Uterus (tissue), 4 donors: ENCODE data around the gene ZNF19. TPM values are rescaled to one million over a fixed set of nuclear protein-coding genes. Genes with fewer than 3 reads are reported as not detected.

ENCODE experiments used
- DNase-seq, 2 donors: peaks; one replicate each; pipeline ENCODE4 v3.0.0-alpha.2; 2019 to 2020
- H3K27ac ChIP-seq, 2 donors: fragments of 200-600 bp; sonication (generic); 1 replicate in 1 of 2; 2 replicates in 1 of 2; pipeline ENCODE4 v1.5.1; 2016 to 2018
- H3K27me3 ChIP-seq, 2 donors: fragments of 200-600 bp; sonication (generic); one replicate each; pipeline ENCODE4 v1.5.1; 2018 to 2019; ENCODE audit warnings: control low read depth in 1 of 2
- H3K36me3 ChIP-seq, 2 donors: fragments of 200-600 bp; sonication (generic); one replicate each; pipeline ENCODE4 v1.5.1; 2019; ENCODE audit warnings: control low read depth in 1 of 2
- H3K4me1 ChIP-seq, 2 donors: fragments of 200-600 bp; sonication (generic); one replicate each; pipeline ENCODE4 v1.5.1; 2018 to 2019; ENCODE audit warnings: control low read depth in 1 of 2
- H3K4me3 ChIP-seq, 2 donors: fragments of 200-600 bp; sonication (generic); 1 replicate in 1 of 2; 2 replicates in 1 of 2; pipeline ENCODE4 v1.5.1; 2018 to 2019; ENCODE audit warnings: mild to moderate bottlenecking in 1 of 2
- H3K9me3 ChIP-seq, 2 donors: fragments of 200-600 bp; sonication (generic); one replicate each; pipeline ENCODE4 v1.5.1; 2019; ENCODE audit warnings: control low read depth in 1 of 2
- POLR2A ChIP-seq, 2 donors: fragments of 450-650 bp; IDR thresholded peaks; one replicate each; pipeline ENCODE4 v1.6.1; 2016; ENCODE audit warnings: antibody characterized with exemption in 2 of 2, mild to moderate bottlenecking in 1 of 2, moderate library complexity in 1 of 2
- intact Hi-C: fragments of 100-400 bp; cut with DNase I; formaldehyde crosslinking; loops from one replicate; pipeline ENCODE4 v1.15.1; 2023; ENCODE audit warnings: low total_unique reads
- total RNA-seq, 4 donors: library from RNA; depleted of rRNA in 3 of 4; stranded (reverse); fragments of >200 nt in 3 of 4; gene quantifications; one replicate each; pipeline versions ENCODE4 v1.1.0 to v1.2.4, GENCODE V29; 2014 to 2023
- TF ChIP-seq, protein P1 (sequence below), 4 experiments: fragments of 200-600 bp in 2 of 4; fragments of 450-650 bp in 2 of 4; sonication (generic) in 2 of 4; IDR thresholded peaks; one replicate each; pipeline ENCODE4 v1.5.1; 2016 to 2019; ENCODE audit warnings: antibody characterized with exemption in 4 of 4, mild to moderate bottlenecking in 2 of 4, moderate library complexity in 1 of 4
- donor health status: DM: yes; HTN: yes; CAD: no.

Gene ZNF19
- total RNA-seq, 4 donors from 2014 or later, result 0.59 to 21.5 (median 8.3) TPM

DNA sequence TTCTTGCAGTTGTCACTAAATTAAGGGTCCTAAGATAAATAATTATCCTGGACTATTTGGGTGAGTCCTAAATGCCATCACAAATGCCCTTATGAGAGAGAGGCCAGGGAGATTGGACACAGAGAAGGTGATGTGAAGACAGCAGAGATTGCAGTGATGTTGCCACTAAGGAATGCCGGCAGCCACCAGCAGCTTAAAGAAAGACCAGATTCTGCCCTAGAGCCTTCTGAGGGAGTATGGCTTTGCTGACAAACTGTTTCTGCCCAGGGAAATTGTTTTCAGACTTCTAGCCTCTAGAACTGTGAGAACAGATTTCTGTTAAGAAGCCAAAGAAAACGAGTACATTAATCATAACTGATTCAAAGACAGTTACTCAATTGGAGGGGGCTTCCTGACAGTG lies 17.1 kb downstream of the ZNF19 start:
- Histone ChIP-seq H3K4me3 (no peak overlapping the region), H3K36me3 (no peaks in the 10 kb centered on the region), H3K9me3 (no peaks in the 10 kb centered on the region), H3K27ac (no peak overlapping the region), H3K4me1 (no peaks in the 10 kb centered on the region), H3K27me3 (no peaks in the 10 kb centered on the region)
- intact Hi-C loops, result no loop called here
- no peak for TF ChIP-seq POLR2A (IDR thresholded peaks at IDR 0.05)
- TF ChIP-seq, protein P1, sequence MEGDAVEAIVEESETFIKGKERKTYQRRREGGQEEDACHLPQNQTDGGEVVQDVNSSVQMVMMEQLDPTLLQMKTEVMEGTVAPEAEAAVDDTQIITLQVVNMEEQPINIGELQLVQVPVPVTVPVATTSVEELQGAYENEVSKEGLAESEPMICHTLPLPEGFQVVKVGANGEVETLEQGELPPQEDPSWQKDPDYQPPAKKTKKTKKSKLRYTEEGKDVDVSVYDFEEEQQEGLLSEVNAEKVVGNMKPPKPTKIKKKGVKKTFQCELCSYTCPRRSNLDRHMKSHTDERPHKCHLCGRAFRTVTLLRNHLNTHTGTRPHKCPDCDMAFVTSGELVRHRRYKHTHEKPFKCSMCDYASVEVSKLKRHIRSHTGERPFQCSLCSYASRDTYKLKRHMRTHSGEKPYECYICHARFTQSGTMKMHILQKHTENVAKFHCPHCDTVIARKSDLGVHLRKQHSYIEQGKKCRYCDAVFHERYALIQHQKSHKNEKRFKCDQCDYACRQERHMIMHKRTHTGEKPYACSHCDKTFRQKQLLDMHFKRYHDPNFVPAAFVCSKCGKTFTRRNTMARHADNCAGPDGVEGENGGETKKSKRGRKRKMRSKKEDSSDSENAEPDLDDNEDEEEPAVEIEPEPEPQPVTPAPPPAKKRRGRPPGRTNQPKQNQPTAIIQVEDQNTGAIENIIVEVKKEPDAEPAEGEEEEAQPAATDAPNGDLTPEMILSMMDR (IDR thresholded peaks at IDR 0.05), result no peak
- DNase-seq, result no peak

DNA sequence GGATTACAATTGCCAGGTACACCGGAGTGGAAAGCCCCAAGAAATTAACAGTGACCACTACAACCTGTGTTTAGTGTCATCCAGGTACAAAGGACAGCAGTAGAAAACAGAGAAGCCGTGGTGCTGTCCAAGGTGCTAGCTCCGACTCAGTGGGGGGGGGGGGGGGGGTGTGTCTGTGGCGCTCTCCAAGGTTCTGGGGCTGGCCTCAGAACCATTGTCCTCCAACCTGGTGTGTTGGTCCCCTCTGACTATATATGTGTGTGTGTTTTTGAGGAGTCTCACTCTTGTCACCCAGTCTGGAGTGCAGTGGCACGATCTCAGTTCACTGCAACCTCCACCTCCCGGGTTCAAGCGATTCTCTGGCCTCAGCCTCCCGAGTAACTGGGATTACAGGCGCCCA lies 21.3 kb downstream of the ZNF19 start:
- H3K36me3 ChIP-seq, result no peaks in the 10 kb centered on the region
- H3K4me1 ChIP-seq, result no peaks in the 10 kb centered on the region
- H3K27ac ChIP-seq, result no peak overlapping the region
- no peaks in the 10 kb centered on the region for H3K9me3 ChIP-seq
- H3K4me3 ChIP-seq, result no peak overlapping the region
- no peak for DNase-seq
- no peaks in the 10 kb centered on the region for H3K27me3 ChIP-seq
- intact Hi-C loops, result no loop called here
- no peak for TF ChIP-seq POLR2A (IDR thresholded peaks at IDR 0.05)
- TF ChIP-seq, protein P1 (IDR thresholded peaks at IDR 0.05), result no peak

- H3K4me1 ChIP-seq, result peaks cover 0 to 10% of the 10 kb centered on the region in 2 donors
- H3K36me3 ChIP-seq, result no peaks in the 10 kb centered on the region
- intact Hi-C loops, result no loop called here
- H3K4me3 ChIP-seq, result no peak overlapping the region
- H3K9me3 ChIP-seq, result no peaks in the 10 kb centered on the region
- H3K27me3 ChIP-seq, result no peaks in the 10 kb centered on the region
- H3K27ac ChIP-seq, result no peak overlapping the region
- no peak for DNase-seq
- TF ChIP-seq, protein P1 (IDR thresholded peaks at IDR 0.05), result no peak
- no peak for TF ChIP-seq POLR2A (IDR thresholded peaks at IDR 0.05)
Measured at GRCh38 chr16:71464231-71464630, 24.9 kb downstream of the ZNF19 start.

GRCh38 chr16:71461686-71462648 lies 27.2 kb downstream of the ZNF19 start, which contains the start of gene ZNF23:
ZNF23 (minus strand) TSS chr16:71462247; CDS start chr16:71456796, 5,451 bp downstream.
- no peaks in the 10 kb centered on the region for H3K9me3 ChIP-seq
- peak; percentile 47 to 75 for TF ChIP-seq POLR2A (IDR thresholded peaks at IDR 0.05)
- TF ChIP-seq, protein P1 (IDR thresholded peaks at IDR 0.05), result peak in 1 of 4 experiments; percentile 30
- H3K27me3 ChIP-seq, result no peaks in the 10 kb centered on the region
- H3K4me3 ChIP-seq, result peak within 1 kb of the TSS; percentile 95 to 97
- peak within 1 kb of the TSS; percentile 77 to 86 for H3K27ac ChIP-seq
- DNase-seq, result peak; percentile 80 to 87
- intact Hi-C loops, result no loop called here
- H3K36me3 ChIP-seq, result no peaks in the 10 kb centered on the region
- peaks cover 0 to 10% of the 10 kb centered on the region in 2 donors for H3K4me1 ChIP-seq

GRCh38 chr16:71460941-71461340 lies 28.2 kb downstream of the ZNF19 start:
- Histone ChIP-seq H3K9me3 (peaks cover 0 to 5% of the 10 kb centered on the region in 2 donors), H3K4me3 (peak overlapping the region in 1 of 2 donors; percentile 97), H3K27me3 (no peaks in the 10 kb centered on the region), H3K4me1 (peaks cover 0 to 10% of the 10 kb centered on the region in 2 donors), H3K36me3 (no peaks in the 10 kb centered on the region), H3K27ac (no peak overlapping the region)
- intact Hi-C loops, result no loop called here
- DNase-seq, result no peak
- TF ChIP-seq, protein P1 (IDR thresholded peaks at IDR 0.05), result no peak
- TF ChIP-seq POLR2A (IDR thresholded peaks at IDR 0.05), result no peak
